CD4-positive, alpha-beta T cell treated with Interleukin-2 at 100 ng/mL for 4 hours (primary cell): ENCODE results near the gene BMP7.

ENCODE experiments used
- DNase-seq: peaks from one replicate; pipeline ENCODE4 v3.0.0-alpha.2; 2020; ENCODE audit warnings: low spot score

The BMP7 gene

DNA sequence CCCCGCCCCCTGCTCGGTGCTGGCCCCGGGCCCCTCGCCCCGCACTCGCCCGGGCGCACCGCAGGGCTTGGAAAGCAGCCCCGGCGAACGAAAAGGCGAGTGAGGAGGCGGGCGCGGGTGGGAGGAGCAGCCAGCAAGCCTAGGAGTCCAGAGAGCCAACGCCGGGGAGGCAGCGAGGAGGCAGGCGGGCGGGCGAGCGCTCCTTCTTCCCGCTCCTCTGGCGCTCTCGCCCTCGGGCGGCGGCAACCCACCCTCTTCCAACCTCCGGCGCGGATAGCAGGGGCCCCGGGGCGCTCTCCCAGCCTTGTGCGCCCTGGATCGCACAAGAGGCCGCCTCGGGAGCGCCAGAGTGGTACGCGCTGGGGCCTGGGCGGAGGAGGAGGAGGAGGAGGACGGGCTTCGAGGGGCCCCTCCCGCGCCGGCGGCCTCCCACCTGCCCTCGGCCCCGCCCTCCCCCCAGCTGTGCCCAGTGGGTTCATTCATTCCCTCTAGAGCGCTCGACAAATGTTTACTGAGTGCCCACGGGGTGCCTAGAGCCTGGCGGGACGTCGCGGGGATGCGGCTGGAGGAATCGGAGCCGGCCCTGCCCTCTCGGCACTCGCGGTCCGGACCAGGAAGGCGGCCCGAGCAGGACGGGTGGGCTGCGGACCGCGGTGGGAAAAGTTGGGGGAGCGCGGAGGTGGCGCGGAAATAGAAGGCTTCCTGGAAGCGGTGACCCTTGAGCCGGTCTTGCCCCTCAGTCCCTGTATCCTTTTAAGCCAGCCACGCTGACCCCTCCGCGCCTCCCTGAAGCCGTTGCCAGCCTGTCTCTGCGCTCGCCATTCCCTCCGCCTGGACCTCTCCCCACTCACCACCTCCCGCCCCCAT is at the start of gene BMP7:
Gene BMP7 (minus strand): TSS at position 351 of the 867 bp plus-strand sequence. CDS start 519 bp downstream, outside the sequence.
- no peak for DNase-seq

DNA sequence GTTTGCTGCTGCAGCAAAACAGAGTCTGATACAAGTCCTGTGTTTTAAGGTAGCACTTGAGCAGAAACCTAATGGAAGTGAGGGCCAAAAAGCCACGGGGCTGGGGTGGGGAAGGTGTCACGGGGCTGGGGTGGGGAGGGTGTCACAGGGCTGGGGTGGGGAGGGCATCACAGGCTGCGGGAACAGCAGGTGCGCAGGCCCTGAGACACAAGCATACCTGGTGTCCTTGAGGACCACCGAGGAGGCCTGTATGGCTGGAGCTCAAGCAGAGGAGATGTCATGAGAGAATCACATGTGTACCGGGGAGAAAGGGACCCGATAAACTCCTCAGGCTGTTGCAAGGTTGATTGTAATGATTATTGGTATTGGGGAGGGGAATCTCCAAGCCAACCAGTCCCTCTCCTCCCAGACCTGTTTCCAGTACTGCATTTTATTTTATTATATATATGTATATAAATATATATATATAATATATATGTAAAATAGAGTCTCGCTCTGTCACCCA is 49.6 kb upstream of the BMP7 start:
- DNase-seq = no peak

DNA sequence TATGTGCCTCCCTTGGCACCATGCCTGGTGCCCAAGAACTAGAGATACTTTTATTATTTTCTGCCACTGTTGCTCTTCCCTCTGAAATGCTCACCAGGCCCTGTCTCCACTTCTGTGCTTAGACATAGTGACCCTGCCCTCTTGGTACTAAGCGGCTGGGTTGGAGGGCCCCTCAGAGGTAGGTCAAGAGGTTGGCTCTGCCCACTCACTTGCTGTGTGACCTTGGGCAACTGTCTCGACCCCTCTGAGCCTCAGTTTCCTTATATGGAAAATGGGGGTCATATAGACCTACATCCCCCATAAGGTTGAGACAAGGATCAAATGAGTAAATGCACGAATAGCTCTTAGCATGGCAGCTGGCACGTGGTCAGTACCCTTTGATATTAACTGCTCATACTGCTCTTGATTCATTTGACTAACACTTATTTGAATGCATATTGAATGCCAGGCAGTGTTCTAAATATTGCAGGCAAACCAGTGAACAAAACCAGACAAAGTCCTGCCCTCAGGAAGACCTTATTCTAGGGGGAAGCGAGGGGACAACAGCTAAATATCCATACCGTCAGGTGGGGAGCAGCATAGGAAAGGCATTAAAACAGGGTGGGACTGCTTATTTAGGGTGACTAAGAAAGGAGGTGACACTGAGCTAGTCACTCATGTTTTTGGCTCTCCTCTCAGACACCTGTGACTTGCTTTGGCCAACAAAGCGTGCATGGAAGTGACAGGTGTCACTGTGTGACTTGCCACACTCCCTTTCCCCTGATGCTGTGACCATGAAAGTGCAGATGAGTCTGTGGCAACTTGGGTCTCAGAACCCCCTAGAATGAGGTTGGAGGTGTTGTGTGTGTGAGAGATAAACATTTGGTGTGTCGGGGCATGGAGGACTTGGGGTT is 48.9 kb upstream of the BMP7 start:
- DNase-seq = no peak

DNA sequence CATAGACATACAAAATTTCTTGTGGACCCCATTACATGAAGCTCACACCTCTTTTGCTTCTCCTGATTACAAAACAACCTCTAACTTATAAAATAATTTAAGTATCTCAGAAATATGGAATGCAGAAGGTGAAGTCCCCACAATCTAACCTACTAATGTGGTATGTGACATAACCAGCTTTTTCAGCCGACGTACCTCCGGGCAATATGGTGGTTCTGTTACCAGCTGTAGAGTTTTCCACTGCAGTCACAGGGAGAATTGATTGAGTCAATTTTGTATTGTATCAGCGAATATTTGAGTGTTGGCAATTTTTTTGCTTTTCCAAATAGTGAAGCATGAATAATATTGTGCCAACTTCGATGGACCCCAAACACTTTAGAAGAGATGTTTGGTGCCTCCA is 47.5 kb upstream of the BMP7 start:
- no peak for DNase-seq

DNA sequence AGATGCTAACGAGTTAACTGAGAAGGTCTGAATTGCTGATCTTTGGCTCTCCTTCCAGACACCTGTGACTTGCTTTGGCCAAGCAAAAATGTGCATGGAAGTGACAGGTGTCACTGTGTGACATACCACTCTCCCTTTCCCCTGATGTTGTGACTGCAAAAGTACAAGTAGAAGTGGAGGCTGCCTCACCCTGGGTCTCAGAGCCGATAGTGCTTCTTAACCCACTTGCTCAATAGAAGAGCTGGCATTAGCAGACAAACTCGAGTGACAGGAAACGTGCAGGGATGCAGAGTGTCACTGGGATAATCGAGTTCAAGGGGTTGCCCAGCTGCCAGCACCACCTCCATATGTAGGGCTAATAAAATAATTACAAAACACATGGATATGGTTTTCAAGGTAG is 46.8 kb upstream of the BMP7 start:
- DNase-seq = no peak

DNA sequence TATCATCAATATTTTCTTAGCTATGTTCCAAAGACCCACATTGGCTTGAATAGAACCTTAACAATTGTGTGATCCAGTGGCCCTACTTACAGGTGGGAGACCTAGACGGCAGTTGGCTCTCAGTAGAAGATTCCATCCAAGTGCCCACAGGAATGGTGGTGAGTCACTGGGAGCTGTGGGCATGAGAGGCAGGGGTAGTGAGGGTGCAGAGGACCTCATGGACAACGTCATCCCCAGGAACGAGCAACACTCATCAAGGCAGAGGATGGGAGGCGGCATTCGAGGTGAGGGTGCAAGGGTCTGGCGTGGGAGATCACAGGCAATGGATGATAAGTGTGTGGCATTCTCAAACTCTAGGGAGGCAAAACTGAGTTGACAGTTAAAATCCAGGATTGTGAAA is 45.7 kb upstream of the BMP7 start:
- DNase-seq = no peak

DNA sequence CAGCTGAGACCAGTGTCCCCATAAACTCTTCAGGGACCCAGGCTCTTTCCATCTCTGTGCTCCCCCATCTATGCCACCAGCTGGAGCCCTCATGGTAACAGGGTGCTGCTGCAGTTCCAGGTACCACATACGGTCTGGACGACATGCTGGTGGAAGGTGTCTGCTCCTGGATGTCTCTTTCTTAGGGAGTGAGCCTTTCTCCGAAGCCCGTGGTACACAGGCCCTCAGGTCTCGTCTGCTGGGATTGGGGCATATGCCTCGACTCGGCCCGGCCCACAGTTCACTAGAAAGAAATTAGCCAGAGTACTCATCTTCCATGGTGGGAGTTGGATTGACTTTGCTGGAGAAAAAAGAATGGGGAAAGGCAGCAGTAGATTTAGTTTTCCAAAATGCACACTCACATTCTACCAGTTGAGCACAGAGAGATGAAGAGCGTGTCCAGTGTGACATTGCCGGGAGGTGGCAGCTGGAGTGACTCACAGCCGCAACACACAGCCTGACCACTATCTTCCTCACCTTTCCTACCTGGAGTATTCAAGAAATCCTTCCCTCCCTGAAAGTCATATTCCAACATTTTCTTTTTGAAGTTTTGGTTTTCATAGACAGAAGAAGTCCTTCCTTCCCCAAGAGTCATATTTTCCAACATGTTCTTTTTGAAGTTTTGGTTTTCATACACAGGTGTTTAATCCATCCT is 44.5 kb upstream of the BMP7 start:
- no peak for DNase-seq

DNA sequence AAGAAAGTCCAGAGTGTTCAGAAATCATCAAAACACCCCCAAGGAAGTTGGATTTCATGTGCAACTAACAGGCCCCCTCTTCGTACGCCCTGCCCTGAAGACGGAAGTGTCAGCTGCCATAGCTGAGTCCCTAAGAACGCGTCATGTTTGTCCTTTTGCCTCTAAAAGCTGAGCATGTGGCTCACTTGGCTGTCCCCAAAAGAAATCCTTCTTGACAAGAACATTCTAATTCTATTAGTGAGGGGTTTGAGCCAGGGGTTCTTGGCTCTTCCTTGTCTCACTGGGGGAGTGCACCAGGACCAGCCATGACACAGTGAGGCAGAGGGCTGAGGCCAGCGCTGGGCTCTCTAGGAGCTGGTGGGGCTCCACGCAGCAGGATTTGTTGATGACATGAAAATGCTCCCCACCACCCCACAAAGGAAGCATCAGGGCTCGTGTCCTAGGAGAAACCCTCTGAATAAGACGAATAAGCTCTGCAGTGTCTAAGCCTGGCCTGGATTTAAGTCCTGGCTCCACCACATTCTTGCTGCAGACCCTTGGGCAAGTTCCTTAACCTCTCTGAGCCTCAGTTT is 43.2 kb upstream of the BMP7 start:
- DNase-seq = no peak

DNA sequence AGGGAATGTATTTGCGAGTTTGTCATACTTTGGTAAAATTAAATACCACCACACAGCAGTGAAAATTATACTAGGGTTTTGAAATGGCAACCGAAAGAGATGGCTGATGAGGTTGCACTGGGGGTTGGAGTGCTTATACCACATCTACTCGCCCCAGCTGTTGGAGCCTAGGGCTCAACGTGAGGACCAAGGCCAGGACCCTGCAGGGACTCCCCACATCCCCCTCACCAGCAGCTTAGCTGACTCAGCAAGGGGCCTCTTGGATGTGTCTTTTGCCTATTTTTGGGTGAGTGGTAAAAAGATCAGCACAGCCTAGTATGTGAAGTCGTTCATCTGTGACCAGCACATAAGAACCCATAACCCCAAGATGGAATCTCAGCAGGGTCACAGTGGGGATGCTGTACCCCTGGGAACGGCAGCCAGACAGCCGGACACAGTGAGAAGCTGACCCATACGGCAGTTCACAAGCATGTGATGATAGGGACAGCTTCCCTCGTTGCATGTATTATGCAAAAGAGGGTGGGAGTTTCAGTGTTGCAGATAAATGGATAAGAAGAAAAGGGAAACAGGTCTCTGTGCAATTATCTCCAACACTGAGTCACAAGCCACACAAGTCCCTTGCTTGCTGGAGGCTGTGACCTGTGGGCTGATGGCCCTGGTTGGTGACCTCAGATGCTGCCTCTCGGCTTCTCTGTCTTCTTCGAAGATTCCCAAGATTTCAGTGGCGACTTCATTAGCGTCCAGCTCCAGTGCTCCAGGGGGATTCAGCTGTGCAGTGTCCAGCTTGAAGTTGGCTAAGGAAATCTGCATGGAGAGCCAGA is 42.2 kb upstream of the BMP7 start:
- no peak for DNase-seq

DNA sequence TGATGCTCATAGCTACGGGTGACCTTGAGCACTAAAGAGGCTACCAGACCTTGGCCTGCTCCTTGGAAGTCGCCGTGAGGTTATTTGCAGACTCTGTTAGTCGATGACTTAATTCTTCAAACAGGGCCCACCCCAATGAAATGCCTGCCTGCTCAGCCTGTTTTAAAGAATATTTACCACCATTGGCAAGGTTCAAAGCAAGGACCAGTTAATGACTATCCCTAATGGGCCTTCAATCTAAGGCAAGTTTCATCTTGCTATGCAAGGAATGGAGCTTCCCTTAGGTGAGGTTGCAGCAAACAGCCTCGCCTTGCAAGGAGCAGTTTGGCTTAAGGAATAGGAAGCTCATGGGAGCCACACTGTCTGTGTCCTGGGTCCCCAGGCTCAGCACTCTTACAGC is 40.3 kb upstream of the BMP7 start:
- no peak for DNase-seq

DNA sequence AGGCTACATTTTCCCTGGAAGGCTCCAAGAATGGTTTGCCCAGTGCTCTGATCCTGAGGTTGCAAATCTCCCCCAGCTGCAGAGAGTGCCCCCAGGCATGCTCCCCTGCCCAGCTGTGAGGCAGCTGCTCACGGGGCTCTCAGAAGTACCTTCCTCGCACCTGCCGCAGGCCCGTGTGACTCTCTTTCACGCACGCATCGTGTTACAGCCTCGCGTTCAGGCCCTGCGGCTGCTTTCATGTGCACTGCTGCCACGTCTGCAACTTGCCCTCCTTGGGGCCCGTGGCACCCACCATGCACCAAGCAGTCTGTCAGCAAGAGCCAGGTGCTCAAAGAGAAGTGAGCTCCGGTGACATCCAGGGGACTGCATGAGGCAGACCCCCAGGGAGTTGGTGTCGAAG is 34.6 kb upstream of the BMP7 start:
- no peak for DNase-seq

DNA sequence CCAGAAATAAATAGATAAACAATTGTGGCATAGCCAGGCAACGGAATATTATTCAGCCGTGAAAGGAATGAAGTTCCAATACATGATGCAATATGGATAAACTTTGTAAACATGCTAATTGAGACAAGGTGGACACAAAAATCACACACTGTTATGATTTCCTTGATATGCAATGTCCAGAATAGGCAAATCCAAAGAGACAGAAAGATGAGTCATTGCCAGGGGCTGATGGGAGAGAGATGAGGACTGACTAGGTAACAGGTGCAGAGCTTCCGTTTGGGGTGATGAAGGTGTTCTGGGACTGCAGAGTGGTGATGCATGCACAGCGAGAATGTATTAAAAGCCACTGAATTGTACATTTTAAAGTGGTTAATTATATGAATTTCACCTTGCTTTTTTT is 32.0 kb upstream of the BMP7 start:
- no peak for DNase-seq

DNA sequence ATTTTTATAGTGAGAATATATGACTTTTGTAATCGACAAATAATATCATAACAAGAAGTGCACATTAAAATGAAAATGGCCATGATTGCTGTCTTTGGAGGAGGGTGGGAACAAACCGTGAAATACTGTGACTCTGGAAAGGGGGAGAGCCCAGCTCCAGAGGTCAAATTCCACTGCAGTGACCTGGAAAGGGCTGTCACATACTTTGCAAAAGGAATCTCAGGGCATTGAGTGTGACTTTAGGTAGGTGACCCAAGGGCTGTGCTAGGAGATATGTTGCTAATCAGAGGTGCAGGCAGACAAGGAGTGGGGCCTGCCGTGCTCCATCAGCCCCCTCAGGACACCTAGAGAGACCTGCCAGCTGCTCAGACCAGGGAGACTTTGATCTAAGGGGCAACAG is 28.1 kb upstream of the BMP7 start:
- DNase-seq = no peak

DNA sequence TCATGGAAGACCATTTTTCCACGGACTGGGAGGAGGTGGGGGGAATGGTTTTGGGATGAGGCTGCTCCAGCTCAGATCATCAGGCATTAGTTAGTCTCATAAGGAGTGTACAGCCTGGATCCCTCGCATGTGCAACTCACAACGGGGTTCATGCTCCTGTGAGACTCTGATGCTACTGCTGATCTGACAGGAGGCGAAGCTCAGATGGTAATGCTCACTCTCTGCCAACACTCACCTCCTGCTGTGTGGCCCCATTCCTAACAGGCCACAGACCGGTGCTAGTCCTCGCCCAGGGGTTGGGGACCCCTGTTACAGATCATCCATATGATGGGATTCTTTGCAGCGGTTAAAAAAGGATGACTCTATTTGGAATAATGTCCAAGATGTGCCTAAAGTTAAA is 27.6 kb upstream of the BMP7 start:
- DNase-seq = no peak

DNA sequence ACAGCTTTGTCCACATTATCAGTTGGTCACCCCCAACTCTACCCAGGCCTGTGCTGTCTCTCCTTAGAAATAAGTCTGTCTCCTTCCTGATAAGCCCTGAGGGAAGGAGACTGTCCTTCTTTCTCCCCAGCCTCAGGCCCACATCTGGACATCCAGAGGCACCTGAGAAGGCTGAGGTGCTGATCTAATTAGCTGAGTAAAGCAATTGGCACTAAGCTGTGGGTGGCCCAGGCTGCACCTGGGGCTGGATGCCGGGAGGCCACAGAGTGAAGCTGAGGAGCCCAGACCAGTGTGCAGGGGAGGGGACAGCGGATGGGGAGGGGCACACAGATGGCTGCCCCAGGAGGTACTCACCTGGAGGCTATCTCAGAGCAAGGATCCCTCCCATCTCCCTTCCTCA is 26.2 kb upstream of the BMP7 start:
- DNase-seq = no peak

DNA sequence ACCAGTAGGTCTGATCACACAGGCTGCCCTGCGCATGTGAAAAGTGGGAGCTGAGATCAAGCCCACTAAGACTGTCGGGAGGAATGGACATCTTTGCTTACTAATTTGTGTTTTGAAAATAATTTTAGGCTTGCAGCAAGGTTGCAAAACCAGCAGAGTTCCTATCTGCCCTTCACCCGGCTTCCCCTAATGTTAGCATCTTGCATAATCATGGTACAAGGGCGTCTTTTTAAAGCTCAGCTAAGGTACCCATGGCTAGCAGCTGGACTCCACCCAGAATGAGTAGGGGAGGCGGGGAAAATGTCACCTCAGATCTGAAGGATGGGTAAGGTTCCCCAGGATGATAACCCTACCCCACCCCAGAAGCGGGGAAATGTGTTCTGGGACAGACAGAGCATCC is 25.3 kb upstream of the BMP7 start:
- DNase-seq = no peak

DNA sequence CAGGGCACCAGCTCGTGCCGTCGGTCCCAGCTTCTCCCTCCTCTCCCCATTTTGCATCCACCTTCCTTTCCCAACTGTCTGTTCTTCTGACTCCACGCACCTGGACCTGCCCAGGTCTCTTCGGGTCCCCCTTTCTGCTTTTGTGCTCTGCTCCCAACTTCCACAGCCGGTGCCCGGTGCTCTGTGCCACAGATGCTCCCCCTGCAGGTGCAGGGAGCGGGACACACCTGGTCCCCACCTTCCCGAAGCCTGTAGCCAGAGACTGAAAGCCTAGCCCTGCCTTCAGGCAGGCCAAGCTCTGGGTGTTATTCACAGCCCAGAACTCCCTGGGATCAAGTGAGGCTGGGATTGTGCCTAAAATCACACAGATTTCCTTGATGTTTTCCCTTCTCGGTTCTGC is 24.6 kb upstream of the BMP7 start:
- no peak for DNase-seq

DNA sequence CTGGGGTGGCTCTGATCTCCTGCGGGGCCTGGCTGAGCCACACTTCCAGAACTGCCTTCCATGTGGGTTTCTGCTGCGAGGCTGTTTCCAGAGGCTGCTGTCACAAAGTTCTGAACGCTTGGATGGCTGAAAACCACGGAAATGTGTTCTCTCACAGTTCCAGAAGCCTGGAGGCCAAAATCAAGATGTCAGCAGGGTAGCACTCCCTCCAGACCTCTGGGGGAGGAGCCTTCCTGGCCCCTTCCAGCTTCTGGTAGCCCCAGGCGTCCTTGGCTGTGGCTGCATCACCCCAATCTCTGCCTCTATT is 23.7 kb upstream of the BMP7 start:
- no peak for DNase-seq

DNA sequence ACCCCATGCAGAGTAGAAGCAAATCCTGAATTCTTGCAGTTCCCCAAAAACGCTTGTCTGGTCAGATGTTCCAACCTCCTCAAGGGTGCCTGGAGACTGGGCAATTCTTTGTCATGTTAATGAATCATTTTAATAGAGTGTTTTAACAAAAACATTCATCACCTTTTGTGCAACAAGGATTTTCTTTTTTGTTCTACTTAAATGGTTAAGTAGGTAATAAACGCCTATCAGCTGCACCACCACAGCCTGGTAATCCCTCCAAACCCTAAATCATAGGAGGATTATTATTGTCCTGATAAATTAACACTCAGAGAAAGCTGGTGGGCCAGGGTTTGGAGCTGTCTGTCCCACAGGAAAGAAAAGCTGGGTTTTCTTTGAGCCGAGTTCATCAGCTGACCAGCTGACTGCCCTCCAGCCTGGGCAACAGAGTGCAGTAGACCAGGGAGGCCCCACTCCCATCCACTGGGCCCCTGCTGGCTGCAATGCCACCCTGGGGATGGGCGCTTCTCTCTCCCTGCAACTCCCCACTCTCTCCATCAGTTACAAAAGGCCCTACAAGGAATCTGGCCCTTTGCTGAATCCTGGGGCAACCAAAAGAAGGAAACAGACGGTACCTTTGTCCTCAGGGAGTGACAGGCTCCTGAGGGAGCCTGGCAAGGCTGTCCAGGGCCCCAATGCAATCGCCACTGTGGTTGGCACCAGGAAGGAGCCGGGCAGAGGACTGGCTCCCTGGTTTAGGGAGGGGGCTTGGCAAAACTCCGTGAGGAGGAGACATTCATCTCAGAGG is 23.1 kb upstream of the BMP7 start:
- DNase-seq = no peak

DNA sequence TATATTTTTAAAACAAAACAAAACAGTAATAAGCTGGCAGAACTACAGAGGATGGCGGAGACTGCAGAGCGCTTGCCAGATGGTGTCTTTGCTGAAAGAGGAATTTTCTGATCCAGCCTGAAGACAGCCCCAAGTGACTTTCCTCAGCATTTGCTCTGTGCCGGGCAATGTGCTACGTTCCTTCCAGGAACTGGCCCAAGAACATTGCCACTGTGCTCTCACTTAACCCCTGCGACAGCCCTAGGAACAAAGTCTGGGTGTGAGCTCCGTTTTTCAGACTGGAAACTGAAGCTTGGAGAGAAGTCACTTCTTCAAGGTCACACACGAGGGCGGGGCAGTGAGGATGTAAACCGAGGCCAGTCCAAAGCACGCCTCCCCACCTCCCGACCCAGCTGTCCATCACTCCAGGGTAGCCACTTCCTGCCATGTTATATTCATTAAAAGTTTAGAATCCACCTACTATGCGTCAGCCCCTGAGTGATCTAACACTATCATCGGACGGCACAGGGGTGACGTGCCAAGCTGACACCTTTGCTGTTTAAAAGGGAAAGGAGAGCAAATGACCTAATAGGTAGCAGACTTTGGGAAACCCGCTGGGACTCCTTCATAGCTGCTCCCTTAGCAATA is 22.3 kb upstream of the BMP7 start:
- DNase-seq = no peak
